Trophoblast cell (in vitro differentiated cells and primary cell): ENCODE results near the gene TNFAIP8L1.

Source experiments
- DNase-seq, 2 donors: peaks; one replicate each; pipeline ENCODE4 v3.0.0-alpha.2; 2016
- H2AFZ ChIP-seq: 2 replicates; pipeline ENCODE4 v1.6.1; 2013; ENCODE audit warnings: low read length, moderate library complexity, mild to moderate bottlenecking; ENCODE audit not compliant: insufficient read depth, poor library complexity
- H2AK5ac ChIP-seq: 2 replicates; pipeline ENCODE4 v1.6.1; 2013; ENCODE audit warnings: mild to moderate bottlenecking, low read length
- H2BK120ac ChIP-seq: 2 replicates; pipeline ENCODE4 v1.6.1; 2013; ENCODE audit warnings: low read length, mild to moderate bottlenecking, moderate library complexity; ENCODE audit not compliant: insufficient read depth, poor library complexity
- H2BK12ac ChIP-seq: 2 replicates; pipeline ENCODE4 v1.6.1; 2013; ENCODE audit warnings: mild to moderate bottlenecking, low read length, moderate library complexity
- H2BK5ac ChIP-seq: 2 replicates; pipeline ENCODE4 v1.6.1; 2013; ENCODE audit warnings: low read length, low read depth, moderate library complexity, mild to moderate bottlenecking; ENCODE audit not compliant: poor library complexity
- H3K14ac ChIP-seq: 2 replicates; pipeline ENCODE4 v1.6.1; 2013; ENCODE audit warnings: mild to moderate bottlenecking, low read length
- H3K18ac ChIP-seq: 2 replicates; pipeline ENCODE4 v1.6.1; 2013; ENCODE audit warnings: mild to moderate bottlenecking, low read length
- H3K23ac ChIP-seq: 2 replicates; pipeline ENCODE4 v1.6.1; 2013; ENCODE audit warnings: low read length
- H3K27ac ChIP-seq: 2 replicates; pipeline ENCODE4 v1.5.1; 2013; ENCODE audit warnings: low read depth, mild to moderate bottlenecking, inconsistent platforms, low read length, moderate library complexity
- H3K27me3 ChIP-seq: 2 replicates; pipeline ENCODE4 v1.6.1; 2013; ENCODE audit warnings: inconsistent platforms, mild to moderate bottlenecking, low read length, moderate library complexity; ENCODE audit not compliant: insufficient read depth
- H3K36me3 ChIP-seq, 2 experiments: 1 replicate in 1 of 2; 2 replicates in 1 of 2; pipeline ENCODE4 v1.6.1; 2013; ENCODE audit warnings: low read length in 2 of 2, mild to moderate bottlenecking in 2 of 2, moderate library complexity in 1 of 2; ENCODE audit not compliant: insufficient read depth in 2 of 2, control insufficient read depth in 1 of 2
- H3K4ac ChIP-seq: 2 replicates; pipeline ENCODE4 v1.6.1; 2013; ENCODE audit warnings: low read depth, mild to moderate bottlenecking, low read length, moderate library complexity
- H3K4me1 ChIP-seq, 2 experiments: 1 replicate in 1 of 2; 2 replicates in 1 of 2; pipeline ENCODE4 v1.6.1; 2013; ENCODE audit warnings: low read length in 2 of 2, mild to moderate bottlenecking in 2 of 2, moderate library complexity in 1 of 2; ENCODE audit not compliant: insufficient read depth in 2 of 2, control insufficient read depth in 1 of 2
- H3K4me2 ChIP-seq: 2 replicates; pipeline ENCODE4 v1.6.1; 2013; ENCODE audit warnings: inconsistent platforms, mild to moderate bottlenecking, low read length, moderate library complexity
- H3K4me3 ChIP-seq: 2 replicates; pipeline ENCODE4 v1.5.1; 2013; ENCODE audit warnings: mild to moderate bottlenecking, low read depth, low read length, inconsistent platforms
- H3K79me1 ChIP-seq: one replicate; pipeline ENCODE4 v1.6.1; 2013; ENCODE audit warnings: low read length
- H3K79me2 ChIP-seq: 2 replicates; pipeline ENCODE4 v1.6.1; 2013; ENCODE audit warnings: low read length, mild to moderate bottlenecking; ENCODE audit not compliant: control insufficient read depth, insufficient read depth, poor library complexity
- H3K9ac ChIP-seq: 2 replicates; pipeline ENCODE4 v1.6.1; 2013; ENCODE audit warnings: mild to moderate bottlenecking, low read length
- H3K9me3 ChIP-seq: 2 replicates; pipeline ENCODE4 v1.6.1; 2013; ENCODE audit warnings: low read depth, mild to moderate bottlenecking, control low read depth, inconsistent platforms, low read length; ENCODE audit not compliant: insufficient read depth
- H4K12ac ChIP-seq: 2 replicates; pipeline ENCODE4 v1.6.1; 2013; ENCODE audit warnings: low read depth, mild to moderate bottlenecking, low read length, moderate library complexity
- H4K8ac ChIP-seq: 2 replicates; pipeline ENCODE4 v1.6.1; 2013; ENCODE audit warnings: low read depth, mild to moderate bottlenecking, low read length, moderate library complexity
- H4K91ac ChIP-seq: one replicate; pipeline ENCODE4 v1.6.1; 2013; ENCODE audit warnings: low read depth, mild to moderate bottlenecking, low read length, moderate library complexity
- WGBS: extraction: QIAGEN DNeasy Blood & Tissue Kit; methylation state at CpG from one replicate; pipeline ENCODE4 v1.1.7; 2013; ENCODE audit warnings: missing lambda C conversion rate; ENCODE audit not compliant: insufficient read length, insufficient coverage; ENCODE audit errors: extremely low coverage; 5-methylcytosine and 5-hydroxymethylcytosine counted together

TNFAIP8L1 gene

GRCh38 chr19:4657262-4657661, 17.9 kb downstream of the TNFAIP8L1 start:
- WGBS: no CpG with 5 or more reads among the region's 14 CpGs
- Histone ChIP-seq H4K8ac (no peak overlapping the region), H3K27me3 (no peaks in the 10 kb centered on the region), H4K12ac (no peak overlapping the region), H2BK12ac (no peak overlapping the region), H2BK5ac (no peak overlapping the region), H2AFZ (no peak overlapping the region), H3K4ac (no peak overlapping the region), H3K79me2 (no peaks in the 10 kb centered on the region), H3K79me1 (no peaks in the 10 kb centered on the region), H3K27ac (no peak overlapping the region), H3K9ac (no peak overlapping the region), H3K4me2 (no peak overlapping the region), H3K9me3 (peaks cover 10% of the 10 kb centered on the region), H3K23ac (no peak overlapping the region), H3K4me1 (no peaks in the 10 kb centered on the region), H2BK120ac (no peak overlapping the region), H2AK5ac (no peak overlapping the region), H3K4me3 (no peak overlapping the region), H3K18ac (no peak overlapping the region), H3K36me3 (peaks cover 64 to 76% of the 10 kb centered on the region in 2 experiments), H4K91ac (no peak overlapping the region), H3K14ac (no peak overlapping the region)
- DNase-seq: no peak

GRCh38 chr19:4657835-4658234, 18.5 kb downstream of the TNFAIP8L1 start:
- H3K9ac ChIP-seq: no peak overlapping the region
- no peak overlapping the region for H2BK120ac ChIP-seq
- H3K4me1 ChIP-seq: no peaks in the 10 kb centered on the region
- no peak overlapping the region for H3K18ac ChIP-seq
- no peak overlapping the region for H3K14ac ChIP-seq
- no peak for DNase-seq
- no peak overlapping the region for H3K4me2 ChIP-seq
- peaks cover 10% of the 10 kb centered on the region for H3K9me3 ChIP-seq
- WGBS: no CpG with 5 or more reads among the region's 8 CpGs
- H2BK5ac ChIP-seq: no peak overlapping the region
- H2AFZ ChIP-seq: no peak overlapping the region
- no peak overlapping the region for H2BK12ac ChIP-seq
- no peaks in the 10 kb centered on the region for H3K79me1 ChIP-seq
- H4K12ac ChIP-seq: no peak overlapping the region
- no peak overlapping the region for H3K27ac ChIP-seq
- no peak overlapping the region for H3K23ac ChIP-seq
- peaks cover 63 to 76% of the 10 kb centered on the region in 2 experiments for H3K36me3 ChIP-seq
- H3K27me3 ChIP-seq: no peaks in the 10 kb centered on the region
- no peak overlapping the region for H2AK5ac ChIP-seq
- H3K4me3 ChIP-seq: no peak overlapping the region
- no peaks in the 10 kb centered on the region for H3K79me2 ChIP-seq
- H4K8ac ChIP-seq: no peak overlapping the region
- H4K91ac ChIP-seq: no peak overlapping the region
- H3K4ac ChIP-seq: no peak overlapping the region

GRCh38 chr19:4660181-4660791, 21.0 kb downstream of the TNFAIP8L1 start:
- H3K27ac ChIP-seq: no peak overlapping the region
- no peaks in the 10 kb centered on the region for H3K4me1 ChIP-seq
- H2BK12ac ChIP-seq: no peak overlapping the region
- no peak overlapping the region for H2BK120ac ChIP-seq
- WGBS: no CpG with 5 or more reads among the region's 15 CpGs
- no peaks in the 10 kb centered on the region for H3K27me3 ChIP-seq
- H4K12ac ChIP-seq: no peak overlapping the region
- no peak overlapping the region for H3K9ac ChIP-seq
- peaks cover 70 to 80% of the 10 kb centered on the region in 2 experiments for H3K36me3 ChIP-seq
- peaks cover 10% of the 10 kb centered on the region for H3K9me3 ChIP-seq
- H3K79me2 ChIP-seq: peaks cover 2% of the 10 kb centered on the region
- H2AFZ ChIP-seq: no peak overlapping the region
- no peak overlapping the region for H2BK5ac ChIP-seq
- no peak overlapping the region for H3K4me3 ChIP-seq
- no peaks in the 10 kb centered on the region for H3K79me1 ChIP-seq
- DNase-seq: peak; percentile 53 to 66
- no peak overlapping the region for H2AK5ac ChIP-seq
- no peak overlapping the region for H4K91ac ChIP-seq
- H3K23ac ChIP-seq: no peak overlapping the region
- no peak overlapping the region for H4K8ac ChIP-seq
- H3K14ac ChIP-seq: no peak overlapping the region
- H3K18ac ChIP-seq: no peak overlapping the region
- no peak overlapping the region for H3K4ac ChIP-seq
- no peak overlapping the region for H3K4me2 ChIP-seq

GRCh38 chr19:4660993-4661392, 21.7 kb downstream of the TNFAIP8L1 start:
- Histone ChIP-seq H3K23ac (no peak overlapping the region), H3K36me3 (peaks cover 72 to 79% of the 10 kb centered on the region in 2 experiments), H3K9me3 (peaks cover 10% of the 10 kb centered on the region), H3K79me1 (no peaks in the 10 kb centered on the region), H3K18ac (no peak overlapping the region), H4K8ac (no peak overlapping the region), H3K4me2 (no peak overlapping the region), H2AFZ (no peak overlapping the region), H3K9ac (no peak overlapping the region), H3K27ac (no peak overlapping the region), H4K91ac (no peak overlapping the region), H2BK12ac (no peak overlapping the region), H2AK5ac (no peak overlapping the region), H3K79me2 (peaks cover 2% of the 10 kb centered on the region), H3K4ac (no peak overlapping the region), H3K14ac (no peak overlapping the region), H4K12ac (no peak overlapping the region), H2BK120ac (no peak overlapping the region), H3K4me3 (no peak overlapping the region), H3K4me1 (no peaks in the 10 kb centered on the region), H2BK5ac (no peak overlapping the region), H3K27me3 (no peaks in the 10 kb centered on the region)
- WGBS: no CpG with 5 or more reads among the region's 4 CpGs
- no peak for DNase-seq
